Calu3 (cell line): ENCODE data around the gene GPD2. TPM values are rescaled to one million over a fixed set of nuclear protein-coding genes. Genes with fewer than 3 reads are reported as not detected.

Source experiments
- BruUV-seq: library from RNA; stranded (reverse); fragments of 400-500 nt; replicated peaks from 2 replicates; lab custom pipeline; 2021; lab: Mats Ljungman, UMichigan
- CTCF ChIA-PET: fragments of 300-600 bp; sonication (Branson Sonifier 250); formaldehyde crosslinking; loops from one replicate; lab custom pipeline; 2022; ENCODE audit warnings: antibody characterized with exemption; lab: Charles Lee
- DNase-seq: peaks from one replicate; pipeline ENCODE4 v3.0.0; 2022
- H3K27ac Mint-ChIP-seq: one replicate; pipeline ENCODE4 v1.8.0; 2022; ENCODE audit warnings: mixed read lengths; ENCODE audit not compliant: unreplicated experiment
- H3K27me3 Mint-ChIP-seq: one replicate; pipeline ENCODE4 v1.8.0; 2022; ENCODE audit warnings: mixed read lengths; ENCODE audit not compliant: unreplicated experiment
- H3K36me3 Mint-ChIP-seq: one replicate; pipeline ENCODE4 v1.8.0; 2022; ENCODE audit warnings: mild to moderate bottlenecking, moderate library complexity, mixed read lengths; ENCODE audit not compliant: insufficient read depth, unreplicated experiment
- H3K4me1 Mint-ChIP-seq: one replicate; pipeline ENCODE4 v1.8.0; 2022; ENCODE audit warnings: mild to moderate bottlenecking, low read depth, mixed read lengths; ENCODE audit not compliant: unreplicated experiment
- H3K4me3 Mint-ChIP-seq: one replicate; pipeline ENCODE4 v1.8.0; 2022; ENCODE audit warnings: mild to moderate bottlenecking, low read depth, moderate library complexity, mixed read lengths; ENCODE audit not compliant: unreplicated experiment
- H3K9me3 Mint-ChIP-seq: one replicate; pipeline ENCODE4 v1.8.0; 2022; ENCODE audit warnings: low read depth, mixed read lengths; ENCODE audit not compliant: unreplicated experiment
- intact Hi-C: fragments of 100-400 bp; cut with micrococcal nuclease; formaldehyde crosslinking; loops from one replicate; pipeline ENCODE4 v1.10.0; 2022; ENCODE audit not compliant: unreplicated experiment
- total RNA-seq: library from RNA; stranded (reverse); gene quantifications from 2 replicates; pipeline ENCODE4 v1.2.3, GENCODE V29; 2022
- TF ChIP-seq, protein P1 (sequence below): fragments of 200-600 bp; IDR thresholded peaks from one replicate; pipeline ENCODE4 v1.8.0; 2022; ENCODE audit warnings: antibody characterized with exemption; ENCODE audit not compliant: unreplicated experiment

The GPD2 gene
- total RNA-seq, 1 experiment from 2014 or later, result 55.4 TPM

DNA sequence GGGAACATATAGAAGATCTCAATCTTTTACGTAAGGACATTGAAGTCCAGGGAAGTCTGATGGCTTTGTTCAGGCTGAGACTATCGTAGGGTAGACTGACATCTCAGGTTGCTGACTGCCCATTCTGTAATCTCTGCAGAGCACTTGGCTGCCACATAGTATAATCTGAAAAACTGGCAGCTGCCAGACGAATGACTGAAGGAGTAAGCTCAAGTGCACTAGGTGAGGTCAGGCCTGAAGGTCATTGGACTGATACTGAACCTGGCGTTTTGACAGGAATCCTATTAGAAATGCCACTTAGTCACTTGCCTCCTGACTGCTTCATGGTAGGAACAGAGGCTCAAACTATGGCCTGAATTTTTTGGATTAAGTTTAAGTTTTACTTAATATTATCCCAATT, 23.5 kb downstream of the GPD2 start:
- CTCF ChIA-PET, result no interaction called here
- Mint-ChIP-seq H3K36me3 (no peaks in the 10 kb centered on the region), H3K27me3 (no peaks in the 10 kb centered on the region), H3K9me3 (no peaks in the 10 kb centered on the region), H3K4me1 (peaks cover 43% of the 10 kb centered on the region), H3K27ac (no peak overlapping the region), H3K4me3 (no peak overlapping the region)
- TF ChIP-seq, protein P1, sequence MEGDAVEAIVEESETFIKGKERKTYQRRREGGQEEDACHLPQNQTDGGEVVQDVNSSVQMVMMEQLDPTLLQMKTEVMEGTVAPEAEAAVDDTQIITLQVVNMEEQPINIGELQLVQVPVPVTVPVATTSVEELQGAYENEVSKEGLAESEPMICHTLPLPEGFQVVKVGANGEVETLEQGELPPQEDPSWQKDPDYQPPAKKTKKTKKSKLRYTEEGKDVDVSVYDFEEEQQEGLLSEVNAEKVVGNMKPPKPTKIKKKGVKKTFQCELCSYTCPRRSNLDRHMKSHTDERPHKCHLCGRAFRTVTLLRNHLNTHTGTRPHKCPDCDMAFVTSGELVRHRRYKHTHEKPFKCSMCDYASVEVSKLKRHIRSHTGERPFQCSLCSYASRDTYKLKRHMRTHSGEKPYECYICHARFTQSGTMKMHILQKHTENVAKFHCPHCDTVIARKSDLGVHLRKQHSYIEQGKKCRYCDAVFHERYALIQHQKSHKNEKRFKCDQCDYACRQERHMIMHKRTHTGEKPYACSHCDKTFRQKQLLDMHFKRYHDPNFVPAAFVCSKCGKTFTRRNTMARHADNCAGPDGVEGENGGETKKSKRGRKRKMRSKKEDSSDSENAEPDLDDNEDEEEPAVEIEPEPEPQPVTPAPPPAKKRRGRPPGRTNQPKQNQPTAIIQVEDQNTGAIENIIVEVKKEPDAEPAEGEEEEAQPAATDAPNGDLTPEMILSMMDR, result no peak
- intact Hi-C loops, result loop anchor here (10.0 kb wide), 1 partner anchor 115 kb away; no protein-coding TSS in a partner anchor
- no TSS peak for BruUV-seq
- DNase-seq, result no peak

- intact Hi-C loops, result loop anchor here (10.0 kb wide), 1 partner anchor 119 kb away; no protein-coding TSS in a partner anchor
- Mint-ChIP-seq H3K27ac (peak overlapping the region; percentile 46), H3K36me3 (no peaks in the 10 kb centered on the region), H3K9me3 (no peaks in the 10 kb centered on the region), H3K4me3 (no peak overlapping the region), H3K4me1 (peaks cover 45% of the 10 kb centered on the region), H3K27me3 (no peaks in the 10 kb centered on the region)
- DNase-seq, result no peak
- CTCF ChIA-PET, result interaction anchor here (0.9 kb wide), 1 partner anchor 10 kb away, joined by 4 read pairs; no protein-coding TSS in a partner anchor
- TF ChIP-seq, protein P1, result no peak
- BruUV-seq, result no TSS peak
These were observed 27.9 kb downstream of the GPD2 start for GRCh38 chr2:156464106-156464505.

GRCh38 chr2:156465573-156465972, 29.4 kb downstream of the GPD2 start:
- TF ChIP-seq, protein P1, result no peak
- Mint-ChIP-seq H3K27ac (no peak overlapping the region), H3K9me3 (no peaks in the 10 kb centered on the region), H3K36me3 (no peaks in the 10 kb centered on the region), H3K4me3 (no peak overlapping the region), H3K4me1 (peaks cover 45% of the 10 kb centered on the region), H3K27me3 (no peaks in the 10 kb centered on the region)
- intact Hi-C loops, result loop anchor here (10.0 kb wide), 1 partner anchor 121 kb away; no protein-coding TSS in a partner anchor
- no peak for DNase-seq
- CTCF ChIA-PET, result interaction anchor here (0.7 kb wide), 1 partner anchor 89 kb away, joined by 3 read pairs; no protein-coding TSS in a partner anchor
- no TSS peak for BruUV-seq

- H3K36me3 Mint-ChIP-seq, result no peaks in the 10 kb centered on the region
- H3K9me3 Mint-ChIP-seq, result no peaks in the 10 kb centered on the region
- BruUV-seq, result no TSS peak
- intact Hi-C loops, result loop anchor here (10.0 kb wide), 1 partner anchor 122 kb away; no protein-coding TSS in a partner anchor
- CTCF ChIA-PET, result interaction anchor here (0.7 kb wide), 1 partner anchor 128 kb away, joined by 3 read pairs; no protein-coding TSS in a partner anchor
- no peaks in the 10 kb centered on the region for H3K27me3 Mint-ChIP-seq
- peak overlapping the region; percentile 14 for H3K27ac Mint-ChIP-seq
- DNase-seq, result no peak
- TF ChIP-seq, protein P1, result no peak
- peaks cover 53% of the 10 kb centered on the region for H3K4me1 Mint-ChIP-seq
- H3K4me3 Mint-ChIP-seq, result peak overlapping the region; percentile 31
These were observed 30.7 kb downstream of the GPD2 start for GRCh38 chr2:156466739-156467405.
